Coronary artery (tissue), 2 donors: Measurements from ENCODE around the gene PPFIBP2.

ENCODE experiments used
- DNase-seq: peaks from one replicate; pipeline ENCODE4 v3.0.0-alpha.2; 2017; ENCODE audit warnings: low spot score
- H3K27ac ChIP-seq, 2 donors: fragments of 200-600 bp; sonication (generic); one replicate each; pipeline ENCODE4 v1.5.1; 2016 to 2019
- H3K4me3 ChIP-seq: fragments of 200-600 bp; sonication (generic); 2 replicates; pipeline ENCODE4 v1.5.1; 2016; ENCODE audit warnings: mild to moderate bottlenecking, moderate library complexity
- TF ChIP-seq, protein P1 (sequence below): fragments of 200-600 bp; sonication (generic); IDR thresholded peaks from one replicate; pipeline ENCODE4 v1.5.1; 2019; ENCODE audit warnings: antibody characterized with exemption

Gene PPFIBP2

DNA sequence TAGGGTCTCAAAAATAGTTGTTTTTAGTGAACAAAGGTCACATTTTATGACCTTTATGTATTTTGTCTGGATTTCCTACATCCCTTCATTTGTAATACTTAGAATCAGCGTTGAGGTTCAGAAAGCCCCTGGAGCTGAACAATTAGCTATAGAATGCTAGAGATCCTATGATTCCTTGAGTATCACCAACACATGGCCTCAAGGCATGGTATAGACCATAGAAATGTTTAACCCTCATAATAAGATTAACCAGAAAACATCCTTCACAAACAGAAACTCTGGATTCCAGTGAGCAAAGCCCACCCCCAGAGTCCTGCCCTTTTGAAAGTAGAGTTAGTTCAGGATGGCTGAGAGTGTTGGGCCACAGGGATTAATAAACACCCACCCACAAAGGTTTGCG is 82.2 kb downstream of the PPFIBP2 start:
- DNase-seq: no peak
- peak overlapping the region in 1 of 2 donors; percentile 45 for H3K27ac ChIP-seq
- no peak overlapping the region for H3K4me3 ChIP-seq
- TF ChIP-seq, protein P1, sequence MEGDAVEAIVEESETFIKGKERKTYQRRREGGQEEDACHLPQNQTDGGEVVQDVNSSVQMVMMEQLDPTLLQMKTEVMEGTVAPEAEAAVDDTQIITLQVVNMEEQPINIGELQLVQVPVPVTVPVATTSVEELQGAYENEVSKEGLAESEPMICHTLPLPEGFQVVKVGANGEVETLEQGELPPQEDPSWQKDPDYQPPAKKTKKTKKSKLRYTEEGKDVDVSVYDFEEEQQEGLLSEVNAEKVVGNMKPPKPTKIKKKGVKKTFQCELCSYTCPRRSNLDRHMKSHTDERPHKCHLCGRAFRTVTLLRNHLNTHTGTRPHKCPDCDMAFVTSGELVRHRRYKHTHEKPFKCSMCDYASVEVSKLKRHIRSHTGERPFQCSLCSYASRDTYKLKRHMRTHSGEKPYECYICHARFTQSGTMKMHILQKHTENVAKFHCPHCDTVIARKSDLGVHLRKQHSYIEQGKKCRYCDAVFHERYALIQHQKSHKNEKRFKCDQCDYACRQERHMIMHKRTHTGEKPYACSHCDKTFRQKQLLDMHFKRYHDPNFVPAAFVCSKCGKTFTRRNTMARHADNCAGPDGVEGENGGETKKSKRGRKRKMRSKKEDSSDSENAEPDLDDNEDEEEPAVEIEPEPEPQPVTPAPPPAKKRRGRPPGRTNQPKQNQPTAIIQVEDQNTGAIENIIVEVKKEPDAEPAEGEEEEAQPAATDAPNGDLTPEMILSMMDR: no peak

DNA sequence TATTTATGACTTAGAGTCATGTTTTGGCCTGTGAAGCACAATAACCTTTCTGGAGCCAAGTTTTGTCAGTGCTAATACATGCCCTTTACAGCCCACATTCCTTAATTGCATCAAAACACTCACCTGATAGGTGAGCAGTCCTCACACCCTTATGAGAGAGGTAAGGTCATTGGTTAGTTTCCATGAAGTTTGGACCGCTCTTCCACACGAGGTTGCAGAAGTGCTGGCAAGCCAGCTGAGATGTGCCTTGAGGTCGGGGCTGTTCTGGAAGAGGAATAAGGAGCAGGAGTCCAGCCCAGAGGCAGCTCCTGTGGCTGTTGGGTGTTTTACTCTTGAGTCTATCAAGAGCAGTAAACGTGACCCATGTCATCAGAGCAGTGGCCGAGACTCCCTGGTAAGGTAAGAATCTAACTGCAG is 83.2 kb downstream of the PPFIBP2 start:
- no peak overlapping the region for H3K27ac ChIP-seq

DNA sequence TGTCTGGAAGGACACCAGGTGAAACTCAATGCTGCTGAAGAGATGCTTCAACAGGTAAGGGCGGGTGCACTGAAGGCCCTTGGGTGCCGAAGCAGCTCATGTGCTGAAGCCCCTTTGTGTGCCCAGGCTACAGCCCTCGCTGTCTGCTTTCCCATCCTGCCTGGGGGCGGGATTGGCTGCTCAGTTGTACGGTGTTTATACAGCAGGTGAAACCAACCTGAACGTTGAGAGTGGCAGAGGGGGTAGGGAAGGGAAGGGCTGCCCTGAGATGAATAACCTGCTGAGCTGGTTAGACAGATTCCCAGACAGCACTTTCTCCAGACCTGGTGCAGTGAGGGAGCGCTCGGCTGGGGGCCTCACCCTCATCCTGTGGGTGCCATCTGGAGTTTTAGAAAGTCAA is 83.8 kb downstream of the PPFIBP2 start:
- Histone ChIP-seq H3K27ac (no peak overlapping the region), H3K4me3 (no peak overlapping the region)
- TF ChIP-seq, protein P1: no peak
- DNase-seq: no peak

More for the DNA sequence above, 83.2 kb downstream of the PPFIBP2 start:
- no peak overlapping the region for H3K4me3 ChIP-seq
- TF ChIP-seq, protein P1: no peak
- DNase-seq: no peak

DNA sequence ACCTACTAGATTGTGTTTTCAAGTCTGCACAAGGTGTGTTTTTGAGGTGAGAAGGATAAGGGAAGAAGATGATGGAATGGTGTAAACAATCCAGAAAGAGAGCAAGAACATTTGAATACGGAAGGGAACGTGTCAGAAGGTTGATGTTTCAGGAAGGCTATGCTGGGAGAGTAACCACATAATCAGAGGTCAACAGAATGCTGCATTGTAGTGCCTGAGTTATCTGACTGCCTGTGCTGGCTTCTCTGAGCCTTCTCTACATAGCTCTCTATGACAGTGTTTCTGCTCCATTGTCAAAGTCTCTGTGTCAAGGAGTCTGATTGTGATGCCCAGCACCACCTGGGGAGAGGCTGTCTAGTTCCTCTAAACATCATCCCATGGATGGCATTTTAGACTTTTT is 85.4 kb downstream of the PPFIBP2 start:
- Histone ChIP-seq H3K4me3 (no peak overlapping the region), H3K27ac (no peak overlapping the region)
- TF ChIP-seq, protein P1: no peak
- no peak for DNase-seq

DNA sequence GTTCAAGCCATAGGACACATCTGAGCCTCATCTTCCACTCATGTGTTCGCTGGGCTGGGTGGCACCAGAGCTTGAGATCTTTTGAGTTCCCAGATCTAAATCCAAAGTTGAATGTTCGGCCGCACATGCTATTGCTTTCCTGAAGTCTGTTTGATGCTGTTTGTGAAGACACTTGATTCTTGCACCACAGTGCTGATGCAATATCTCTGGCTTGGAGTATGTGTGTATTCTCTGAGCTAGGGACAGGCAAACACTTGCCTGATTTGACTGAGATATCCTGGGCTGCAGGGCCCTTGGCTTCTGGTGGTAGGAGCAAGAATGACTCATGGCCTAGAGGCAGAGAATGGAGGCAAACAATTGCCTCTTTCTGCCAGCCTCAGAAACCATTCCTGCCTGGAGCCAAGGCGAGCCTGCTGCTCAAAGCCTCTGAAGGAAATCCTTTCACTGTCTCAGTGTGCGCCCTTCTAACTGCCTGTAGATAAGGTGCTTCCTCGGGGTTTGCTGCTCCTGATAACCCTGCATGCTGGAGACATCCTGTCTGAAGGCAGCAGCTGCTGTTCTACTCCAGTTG is 86.5 kb downstream of the PPFIBP2 start:
- no peak overlapping the region for H3K4me3 ChIP-seq
- DNase-seq: no peak
- H3K27ac ChIP-seq: peak overlapping the region in 1 of 2 donors; percentile 26
- TF ChIP-seq, protein P1: no peak

DNA sequence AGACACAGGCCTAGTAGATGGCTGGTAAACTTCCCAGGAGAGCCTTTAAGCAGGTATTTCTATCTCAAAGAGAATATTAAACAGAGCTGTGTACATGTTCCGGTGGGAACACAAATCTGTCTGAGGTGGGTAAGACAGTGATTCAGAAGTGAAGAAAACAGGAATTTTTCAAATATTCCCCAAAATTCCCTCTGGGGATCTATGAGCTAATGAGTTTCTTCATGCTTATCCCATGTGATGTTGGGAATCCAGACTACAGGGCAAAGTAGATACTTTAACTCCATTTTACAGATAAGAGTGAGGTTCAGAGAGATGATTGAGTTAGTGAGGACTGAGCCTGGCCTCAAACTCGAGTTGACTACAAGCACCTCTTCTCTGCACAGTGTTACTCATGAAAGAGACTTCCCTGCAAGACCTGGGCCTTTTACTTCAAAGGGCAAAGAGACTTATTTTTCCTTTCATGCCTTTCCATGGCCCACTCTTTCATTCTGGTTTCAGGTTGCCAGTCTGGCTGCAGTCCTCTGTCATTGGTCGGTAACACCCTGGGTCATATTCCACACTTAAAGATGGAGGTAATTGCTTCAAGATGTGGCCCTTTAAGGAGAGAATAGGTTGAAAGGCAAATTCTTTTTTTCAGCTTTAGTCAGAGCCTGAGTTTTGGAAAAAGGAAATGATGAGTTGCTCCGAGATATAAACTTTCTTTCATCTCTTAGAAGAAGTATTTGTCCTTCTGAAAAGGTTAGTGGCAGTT is 89.4 kb downstream of the PPFIBP2 start:
- H3K4me3 ChIP-seq: no peak overlapping the region
- TF ChIP-seq, protein P1: no peak
- H3K27ac ChIP-seq: no peak overlapping the region
- no peak for DNase-seq
